AG04450 (cell line): ENCODE results near the gene FREM1. TPM values are rescaled to one million over a fixed set of nuclear protein-coding genes. Genes with fewer than 3 reads are reported as not detected.

Experiments
- CTCF ChIA-PET: fragments of 300-600, 350-600 bp; formaldehyde crosslinking; extraction: SDS; loops from one replicate; lab custom pipeline; 2022; ENCODE audit warnings: antibody characterized with exemption, inconsistent platforms; lab: Charles Lee
- POLR2A ChIA-PET: fragments of 350-600 bp; formaldehyde crosslinking; extraction: SDS; loops from one replicate; lab custom pipeline; 2021; ENCODE audit warnings: antibody characterized with exemption, inconsistent platforms; lab: Yijun Ruan, JAX
- DNase-seq: peaks from one replicate; pipeline ENCODE4 v3.0.0-alpha.2; 2011; ENCODE audit warnings: low read depth, low spot score
- H3K27ac ChIP-seq: one replicate; pipeline ENCODE4 v1.5.1; 2012; ENCODE audit warnings: low read depth, low read length, control low read depth
- H3K27me3 ChIP-seq: one replicate; pipeline ENCODE4 v1.6.0; 2012; ENCODE audit warnings: low read length; ENCODE audit not compliant: control insufficient read depth, insufficient read depth
- H3K4me3 ChIP-seq: 2 replicates; pipeline ENCODE4 v1.5.1; 2011; ENCODE audit warnings: mild to moderate bottlenecking, low read depth, low read length, control low read depth
- H3K9me3 ChIP-seq: 2 replicates; pipeline ENCODE4 v1.5.1; 2012; ENCODE audit warnings: low read length; ENCODE audit not compliant: control insufficient read depth, insufficient read depth
- CTCF ChIP-seq: IDR thresholded peaks from 2 replicates; pipeline ENCODE4 v1.5.1; 2011; ENCODE audit warnings: low read depth, low read length, control low read depth, inconsistent platforms
- polyA plus RNA-seq: library from polyadenylated mRNA; depleted of rRNA; stranded (reverse); fragments of >200 nt; gene quantifications from 2 replicates; pipeline ENCODE4 v1.2.3, GENCODE V29; 2011

The FREM1 gene
- polyA plus RNA-seq, 1 experiment: not detected

DNA sequence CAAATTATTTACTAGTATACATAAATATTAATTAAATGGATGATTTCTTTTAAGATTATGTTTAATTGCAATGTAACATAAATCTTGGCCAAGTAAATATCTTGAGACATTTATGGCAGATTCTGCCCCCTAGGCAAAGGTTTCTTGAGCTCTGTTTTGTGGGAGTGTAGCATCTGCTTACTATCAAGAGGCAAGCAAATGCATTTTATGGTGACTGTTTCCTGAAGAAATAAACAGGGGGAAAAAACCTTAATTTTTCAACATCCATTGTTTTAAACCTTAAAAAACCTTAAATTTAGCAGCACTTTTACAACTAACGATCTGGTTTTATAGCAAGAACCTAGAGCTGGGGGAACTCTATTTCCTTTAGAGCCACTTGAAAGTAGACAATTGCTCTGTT, 25.7 kb upstream of the FREM1 start:
- no peak overlapping the region for H3K27ac ChIP-seq
- DNase-seq: no peak
- no peak overlapping the region for H3K4me3 ChIP-seq
- TF ChIP-seq CTCF: no peak
- CTCF ChIA-PET: no interaction called here
- no peaks in the 10 kb centered on the region for H3K9me3 ChIP-seq
- POLR2A ChIA-PET: no interaction called here
- no peaks in the 10 kb centered on the region for H3K27me3 ChIP-seq

- Histone ChIP-seq H3K27ac (no peak overlapping the region), H3K4me3 (no peak overlapping the region), H3K9me3 (no peaks in the 10 kb centered on the region), H3K27me3 (no peaks in the 10 kb centered on the region)
- ChIA-PET CTCF (no interaction called here), POLR2A (no interaction called here)
- DNase-seq: no peak
- TF ChIP-seq CTCF: no peak
These were observed 25.0 kb upstream of the FREM1 start for GRCh38 chr9:14935106-14935751.

- Histone ChIP-seq H3K27me3 (no peaks in the 10 kb centered on the region), H3K27ac (no peak overlapping the region), H3K4me3 (no peak overlapping the region), H3K9me3 (no peaks in the 10 kb centered on the region)
- DNase-seq: no peak
- ChIA-PET POLR2A (no interaction called here), CTCF (no interaction called here)
- no peak for TF ChIP-seq CTCF
These were observed 22.4 kb upstream of the FREM1 start for GRCh38 chr9:14932641-14933040.

GRCh38 chr9:14932231-14932630, 22.0 kb upstream of the FREM1 start:
- Histone ChIP-seq H3K4me3 (no peak overlapping the region), H3K27me3 (no peaks in the 10 kb centered on the region), H3K9me3 (no peaks in the 10 kb centered on the region), H3K27ac (no peak overlapping the region)
- no peak for TF ChIP-seq CTCF
- ChIA-PET CTCF (no interaction called here), POLR2A (no interaction called here)
- DNase-seq: no peak

DNA sequence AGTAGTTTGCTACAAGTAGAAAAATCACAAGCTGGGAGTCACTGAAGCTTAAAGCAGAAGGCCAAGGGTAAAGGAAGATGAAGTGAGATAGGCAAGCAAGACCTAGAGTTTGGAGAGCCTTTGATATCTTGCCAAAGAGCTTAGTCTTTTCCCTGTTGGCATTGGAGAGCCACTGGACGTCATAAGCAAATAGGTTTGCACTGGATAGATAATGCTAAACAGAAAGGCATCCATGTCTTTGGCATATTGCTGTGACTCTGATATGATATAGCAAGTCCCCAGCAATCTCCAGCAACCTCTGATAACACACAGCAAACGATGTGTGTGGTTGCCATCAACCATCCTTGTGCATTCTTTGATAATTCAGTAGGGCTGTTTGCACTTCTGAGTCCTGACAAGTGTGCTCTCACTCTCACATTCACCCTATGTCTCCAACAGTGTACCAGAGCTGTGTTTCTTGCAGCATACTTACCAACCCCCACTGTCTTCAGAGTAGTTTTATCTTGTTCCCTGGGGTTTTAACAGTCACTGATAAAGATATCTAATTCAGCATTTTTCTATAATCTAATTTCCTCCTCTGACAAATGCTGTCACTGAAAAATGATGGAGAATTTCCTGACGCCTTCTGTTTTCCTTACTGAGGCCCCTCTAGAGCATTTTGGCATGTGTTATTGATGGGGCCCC, 16.9 kb upstream of the FREM1 start:
- DNase-seq: no peak
- Histone ChIP-seq H3K4me3 (no peak overlapping the region), H3K27ac (no peak overlapping the region), H3K9me3 (no peaks in the 10 kb centered on the region), H3K27me3 (no peaks in the 10 kb centered on the region)
- POLR2A ChIA-PET: no interaction called here
- CTCF ChIA-PET: no interaction called here
- TF ChIP-seq CTCF: no peak
